Brain microvascular endothelial cell (primary cell): ENCODE data around the gene NGLY1.

Experiments
- DNase-seq: peaks from one replicate; pipeline ENCODE4 v3.0.0-alpha.2; 2020
- H3K27ac ChIP-seq: fragments of 250-450 bp; sonication (Bioruptor Pico); 2 replicates; pipeline ENCODE4 v1.5.1; 2020; ENCODE audit warnings: mild to moderate bottlenecking, moderate library complexity
- H3K27me3 ChIP-seq: fragments of 250-450 bp; sonication (Bioruptor Pico); replicated peaks from 2 replicates; pipeline ENCODE4 v1.5.1; 2020; ENCODE audit warnings: mild to moderate bottlenecking
- H3K36me3 ChIP-seq: fragments of 250-450 bp; sonication (Bioruptor Pico); replicated peaks from 2 replicates; pipeline ENCODE4 v1.5.1; 2020; ENCODE audit warnings: mild to moderate bottlenecking
- H3K4me3 ChIP-seq: 2 replicates; pipeline ENCODE4 v1.5.1; 2011; ENCODE audit warnings: low read depth, mild to moderate bottlenecking, control low read depth, low read length, moderate library complexity
- in situ Hi-C: cut with HindIII; loops from 2 replicates; pipeline ENCODE4 v1.10.0; 2017; ENCODE audit warnings: low sequenced_read_pairs, low pct_ligation_motif_present
- TF ChIP-seq, protein P1 (sequence below): IDR thresholded peaks from 2 replicates; pipeline ENCODE4 v1.5.1; 2011; ENCODE audit warnings: low read depth, mild to moderate bottlenecking, moderate library complexity, low read length, control low read depth, inconsistent platforms; ENCODE audit errors: missing control alignments

The NGLY1 gene

GRCh38 chr3:25812644-25813043 lies 29.4 kb upstream of the NGLY1 start:
- in situ Hi-C loops, result no loop called here
- H3K27me3 ChIP-seq, result no peaks in the 10 kb centered on the region
- no peak overlapping the region for H3K27ac ChIP-seq
- no peaks in the 10 kb centered on the region for H3K36me3 ChIP-seq
- TF ChIP-seq, protein P1, sequence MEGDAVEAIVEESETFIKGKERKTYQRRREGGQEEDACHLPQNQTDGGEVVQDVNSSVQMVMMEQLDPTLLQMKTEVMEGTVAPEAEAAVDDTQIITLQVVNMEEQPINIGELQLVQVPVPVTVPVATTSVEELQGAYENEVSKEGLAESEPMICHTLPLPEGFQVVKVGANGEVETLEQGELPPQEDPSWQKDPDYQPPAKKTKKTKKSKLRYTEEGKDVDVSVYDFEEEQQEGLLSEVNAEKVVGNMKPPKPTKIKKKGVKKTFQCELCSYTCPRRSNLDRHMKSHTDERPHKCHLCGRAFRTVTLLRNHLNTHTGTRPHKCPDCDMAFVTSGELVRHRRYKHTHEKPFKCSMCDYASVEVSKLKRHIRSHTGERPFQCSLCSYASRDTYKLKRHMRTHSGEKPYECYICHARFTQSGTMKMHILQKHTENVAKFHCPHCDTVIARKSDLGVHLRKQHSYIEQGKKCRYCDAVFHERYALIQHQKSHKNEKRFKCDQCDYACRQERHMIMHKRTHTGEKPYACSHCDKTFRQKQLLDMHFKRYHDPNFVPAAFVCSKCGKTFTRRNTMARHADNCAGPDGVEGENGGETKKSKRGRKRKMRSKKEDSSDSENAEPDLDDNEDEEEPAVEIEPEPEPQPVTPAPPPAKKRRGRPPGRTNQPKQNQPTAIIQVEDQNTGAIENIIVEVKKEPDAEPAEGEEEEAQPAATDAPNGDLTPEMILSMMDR, result no peak
- no peak overlapping the region for H3K4me3 ChIP-seq
- no peak for DNase-seq

- Histone ChIP-seq H3K27ac (no peak overlapping the region), H3K36me3 (no peaks in the 10 kb centered on the region), H3K4me3 (no peak overlapping the region), H3K27me3 (no peaks in the 10 kb centered on the region)
- no peak for DNase-seq
- TF ChIP-seq, protein P1, result no peak
- in situ Hi-C loops, result no loop called here
Measured at GRCh38 chr3:25804676-25805075, 21.4 kb upstream of the NGLY1 start.

GRCh38 chr3:25803833-25804232 lies 20.6 kb upstream of the NGLY1 start:
- Histone ChIP-seq H3K27ac (no peak overlapping the region), H3K4me3 (no peak overlapping the region), H3K36me3 (no peaks in the 10 kb centered on the region), H3K27me3 (no peaks in the 10 kb centered on the region)
- in situ Hi-C loops, result no loop called here
- TF ChIP-seq, protein P1, result no peak
- DNase-seq, result no peak

DNA sequence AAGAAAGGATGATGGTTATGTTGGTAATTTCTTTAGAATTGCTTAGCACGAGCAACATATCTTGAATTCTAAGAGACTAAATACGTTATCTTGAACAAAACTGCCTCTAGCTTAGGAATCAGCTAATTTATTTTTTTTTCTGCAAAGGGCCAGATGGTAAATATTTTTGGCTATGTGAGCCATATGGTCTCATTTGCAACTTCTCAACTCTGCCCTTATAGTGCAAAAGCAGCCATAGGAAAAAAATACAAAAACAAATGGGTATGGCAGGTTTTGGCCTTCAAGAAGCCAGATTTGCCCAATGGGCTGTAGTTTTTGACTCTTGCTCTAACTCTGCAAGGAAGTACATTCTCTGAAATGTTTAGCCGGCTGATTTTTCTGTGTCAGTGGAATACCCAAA lies 18.5 kb upstream of the NGLY1 start:
- H3K4me3 ChIP-seq, result no peak overlapping the region
- DNase-seq, result no peak
- in situ Hi-C loops, result no loop called here
- H3K36me3 ChIP-seq, result no peaks in the 10 kb centered on the region
- no peak overlapping the region for H3K27ac ChIP-seq
- TF ChIP-seq, protein P1, result no peak
- no peaks in the 10 kb centered on the region for H3K27me3 ChIP-seq

- peak; percentile 92 for DNase-seq
- H3K4me3 ChIP-seq, result peak within 1 kb of the TSS; percentile 77
- in situ Hi-C loops, result no loop called here
- H3K36me3 ChIP-seq, result no peaks in the 10 kb centered on the region
- peak within 1 kb of the TSS; percentile 90 for H3K27ac ChIP-seq
- H3K27me3 ChIP-seq, result no peaks in the 10 kb centered on the region
- TF ChIP-seq, protein P1, result peak; percentile 2
Measured at GRCh38 chr3:25789596-25790556, 6.6 kb upstream of the NGLY1 start, which contains the start of gene OXSM. OXSM (plus strand) TSS chr3:25790090; CDS start chr3:25791021, 931 bp downstream.
